HepG2 (cell line): Measurements from ENCODE around the gene CTDSP2. TPM values are rescaled to one million over a fixed set of nuclear protein-coding genes. Genes with fewer than 3 reads are reported as not detected.
"Not testable (repeated sequence)": the region's sequence is repeated elsewhere in the genome, so short reads cannot be mapped to it uniquely, and the experiment has no call there.

ENCODE experiments used
- ATAC-seq: fragments of 200-7000 bp; cut with Tn5 transposase; 3 replicates; pipeline ENCODE4 v1.9.1; 2020; ENCODE audit warnings: mild to moderate bottlenecking, moderate library complexity
- BruUV-seq: library from RNA; stranded (reverse); fragments of 400-500 nt; replicated peaks from 2 replicates; lab custom pipeline; 2021; lab: Mats Ljungman, UMichigan
- CTCF ChIA-PET: fragments of 300-600 bp; formaldehyde crosslinking; extraction: SDS; loops from one replicate; lab custom pipeline; 2021; ENCODE audit warnings: low total read pairs, inconsistent platforms, low intra/inter-chr PET ratio; lab: Yijun Ruan, JAX
- POLR2A ChIA-PET: fragments of 350-600 bp; sonication (Branson Sonifier 250); formaldehyde crosslinking; loops from one replicate; lab custom pipeline; 2020; ENCODE audit warnings: antibody characterized with exemption, inconsistent platforms; lab: Yijun Ruan, JAX
- DNase-seq: peaks from one replicate; pipeline ENCODE4 v3.0.0-alpha.2; 2015; ENCODE audit warnings: low spot score
- FAIRE-seq: peaks from 3 replicates; lab custom pipeline; 2011; peaks lifted over from hg19 to GRCh38; lab: Jason Lieb, UNC
- H2AFZ ChIP-seq: one replicate; pipeline ENCODE4 v1.6.1; 2011; ENCODE audit warnings: low read length, inconsistent platforms
- H3K27ac ChIP-seq: fragments of 300-600 bp; 3 replicates; pipeline ENCODE4 v1.8.0; 2011; ENCODE audit warnings: mixed run types, mild to moderate bottlenecking, mixed read lengths, low read length, inconsistent platforms; ENCODE audit not compliant: insufficient read depth; ENCODE audit errors: extremely low read length
- H3K27me3 ChIP-seq, 2 experiments: fragments of 200-600 bp in 1 of 2; 2 replicates in 1 of 2; 3 replicates in 1 of 2; pipeline versions ENCODE4 v1.6.0 to v1.8.0; 2011; ENCODE audit warnings: low read length in 2 of 2, mild to moderate bottlenecking in 2 of 2, moderate library complexity in 2 of 2, inconsistent platforms in 1 of 2; ENCODE audit not compliant: insufficient read depth in 2 of 2, control insufficient read depth in 1 of 2
- H3K36me3 ChIP-seq, 2 experiments: fragments of 200-600 bp in 1 of 2; replicated peaks in 1 of 2; 2 replicates in 1 of 2; 3 replicates in 1 of 2; pipeline versions ENCODE4 v1.5.1 to v1.8.0; 2011; ENCODE audit warnings: low read length in 2 of 2, inconsistent platforms in 1 of 2; ENCODE audit not compliant: insufficient read depth in 2 of 2, control insufficient read depth in 1 of 2
- H3K4me1 ChIP-seq: 2 replicates; pipeline ENCODE4 v1.5.1; 2012; ENCODE audit warnings: low read length, inconsistent platforms; ENCODE audit not compliant: insufficient read depth
- H3K4me2 ChIP-seq: 2 replicates; pipeline ENCODE4 v1.6.0; 2011; ENCODE audit warnings: low read depth, low read length, inconsistent platforms
- H3K4me3 ChIP-seq, 3 experiments: fragments of 200-600 bp in 1 of 3; sonication (generic), shearing (Covaris generic) in 1 of 3; replicated peaks in 1 of 3; 2 replicates each; pipeline ENCODE4 v1.5.1; 2011 to 2016; ENCODE audit warnings: low read length in 3 of 3, inconsistent platforms in 2 of 3, low read depth in 2 of 3, mild to moderate bottlenecking in 2 of 3, control low read depth in 1 of 3, mixed read lengths in 1 of 3; ENCODE audit not compliant: insufficient read depth in 1 of 3
- H3K79me2 ChIP-seq: one replicate; pipeline ENCODE4 v1.6.1; 2011; ENCODE audit warnings: low read length, inconsistent platforms; ENCODE audit not compliant: insufficient read depth
- H3K9ac ChIP-seq: 2 replicates; pipeline ENCODE4 v1.6.0; 2011; ENCODE audit warnings: mild to moderate bottlenecking, low read depth, low read length, inconsistent platforms; ENCODE audit not compliant: insufficient read depth
- H3K9me3 ChIP-seq: 2 replicates; pipeline ENCODE4 v1.5.1; 2012; ENCODE audit warnings: mild to moderate bottlenecking, low read length
- H4K20me1 ChIP-seq: 2 replicates; pipeline ENCODE4 v1.6.0; 2011; ENCODE audit warnings: inconsistent platforms, mild to moderate bottlenecking, low read length, moderate library complexity; ENCODE audit not compliant: insufficient read depth
- AGO2 ChIP-seq: fragments of 200-400 bp; formaldehyde crosslinking; optimal IDR thresholded peaks from 2 replicates; pipeline ENCODE3; 2017; ENCODE audit warnings: mild to moderate bottlenecking, low read depth, low read length, moderate library complexity
- JUNB ChIP-seq: sonication (generic); formaldehyde crosslinking; IDR thresholded peaks from 2 replicates; pipeline ENCODE4 v1.8.0; 2022; ENCODE audit warnings: missing genetic modification reagents, mild to moderate bottlenecking, borderline replicate concordance
- KMT2A ChIP-seq: sonication (generic); formaldehyde crosslinking; IDR thresholded peaks from 2 replicates; pipeline ENCODE4 v1.4.0; 2020; ENCODE audit warnings: missing genetic modification reagents
- MTA3 ChIP-seq: sonication (generic); formaldehyde crosslinking; IDR thresholded peaks from 2 replicates; pipeline ENCODE4 v1.4.0; 2020; ENCODE audit warnings: missing genetic modification reagents
- MZF1 ChIP-seq: sonication (generic); formaldehyde crosslinking; IDR thresholded peaks from 2 replicates; pipeline ENCODE4 v1.8.1; 2023; ENCODE audit warnings: mild to moderate bottlenecking, missing genetic modification reagents, borderline replicate concordance
- NFKB2 ChIP-seq: sonication (generic); formaldehyde crosslinking; IDR thresholded peaks from 2 replicates; pipeline ENCODE4 v1.4.0; 2020; ENCODE audit warnings: missing genetic modification reagents, borderline replicate concordance
- NKX3-1 ChIP-seq: sonication (generic); formaldehyde crosslinking; IDR thresholded peaks from 2 replicates; pipeline ENCODE4 v1.5.0; 2020; ENCODE audit warnings: missing genetic modification reagents
- RARA ChIP-seq: IDR thresholded peaks from 2 replicates; pipeline ENCODE4 v1.6.1; 2016; ENCODE audit warnings: missing genetic modification reagents, missing compliant biosample characterization
- SRSF9 ChIP-seq: fragments of 200-400 bp; formaldehyde crosslinking; IDR thresholded peaks from 2 replicates; pipeline ENCODE4 v1.6.1; 2018; ENCODE audit warnings: borderline replicate concordance, mild to moderate bottlenecking, low read depth, low read length; ENCODE audit not compliant: insufficient read depth, poor library complexity, severe bottlenecking
- ZNF224 ChIP-seq: sonication (generic); formaldehyde crosslinking; IDR thresholded peaks from 2 replicates; pipeline ENCODE4 v1.5.0; 2020; ENCODE audit warnings: mild to moderate bottlenecking, missing genetic modification reagents
- ZNF451 ChIP-seq: sonication (generic); formaldehyde crosslinking; IDR thresholded peaks from 2 replicates; pipeline ENCODE4 v1.5.0; 2020; ENCODE audit warnings: mild to moderate bottlenecking, missing genetic modification reagents
- ZNF687 ChIP-seq: sonication (generic); formaldehyde crosslinking; IDR thresholded peaks from 2 replicates; pipeline ENCODE4 v1.5.1; 2020; ENCODE audit warnings: mild to moderate bottlenecking, missing genetic modification reagents, moderate library complexity
- WGBS: methylation state at CpG from one replicate; pipeline ENCODE4 v1.1.6; 2017; ENCODE audit warnings: low lambda C conversion rate; 5-methylcytosine and 5-hydroxymethylcytosine counted together
- in situ Hi-C: cut with HindIII; loops from 2 replicates; pipeline ENCODE4 v1.10.0; 2017; ENCODE audit warnings: low pct_unique_long_range_greater_than_20kb; ENCODE audit not compliant: extremely low pct_ligation_motif_present
- intact Hi-C: fragments of 100-400 bp; cut with micrococcal nuclease; formaldehyde crosslinking; loops from one replicate; pipeline ENCODE4 v1.10.0; 2022; ENCODE audit not compliant: unreplicated experiment
- polyA plus RNA-seq, 8 experiments: library from polyadenylated mRNA; depleted of rRNA in 3 of 8; stranded (reverse) in 7 of 8; unstranded in 1 of 8; fragments of >200 nt; fragmentation: Illumina TruSeq in 4 of 8; extraction: Trizol in 4 of 8; gene quantifications; 2 replicates each; pipeline versions ENCODE4 v1.2.1 to v1.2.3, GENCODE V29; 2011 to 2016; ENCODE audit warnings: low read depth in 4 of 8, missing spikeins in 1 of 8, mixed read lengths in 1 of 8; ENCODE audit not compliant: insufficient read depth in 1 of 8
- total RNA-seq, 5 experiments: library from RNA; depleted of rRNA; stranded (reverse); fragments of >200 nt; fragmentation: Illumina TruSeq; extraction: Trizol; gene quantifications; 2 replicates each; pipeline ENCODE4 v1.2.3, GENCODE V29; 2016; ENCODE audit warnings: low read depth in 1 of 5

Gene CTDSP2
- total and polyA plus RNA-seq, 2 of the 13 experiments (the other 11 are each of a cell fraction or from before 2014, with no cell fraction given): 38.1 to 82.5 TPM

GRCh38 chr12:57774634-57775033, 71.9 kb downstream of the CTDSP2 start:
- in situ Hi-C loops, H3K9ac ChIP-seq, ATAC-seq, H3K36me3 ChIP-seq, H3K27ac ChIP-seq, H4K20me1 ChIP-seq, DNase-seq, CTCF ChIA-PET, H3K4me3 ChIP-seq, BruUV-seq, H3K4me2 ChIP-seq, FAIRE-seq, H2AFZ ChIP-seq, H3K27me3 ChIP-seq, H3K9me3 ChIP-seq: not testable (repeated sequence)
- intact Hi-C loops: loop anchor here (5.0 kb wide), 1 partner anchor 68 kb away; no protein-coding TSS in a partner anchor
- WGBS: 98% methylated on average over 11 of the region's 11 CpGs
- Histone ChIP-seq H3K79me2 (peaks cover 17% of the 10 kb centered on the region), H3K4me1 (peaks cover 23% of the 10 kb centered on the region)
- POLR2A ChIA-PET: interaction anchor here (0.7 kb wide), 1 partner anchor 11 kb away, joined by 3 read pairs; no protein-coding TSS in a partner anchor

GRCh38 chr12:57772429-57773322, 73.9 kb downstream of the CTDSP2 start, which contains the start of gene EEF1AKMT3:
Gene EEF1AKMT3, plus strand, starts transcription at chr12:57772614. Its CDS starts 111 bp downstream, at chr12:57772725.
- intact Hi-C loops: loop anchor here (1.0 to 5.0 kb wide), 2 partner anchors 10 to 70 kb away; partner anchors contain the start of gene TSFM
- ChIA-PET CTCF (no interaction called here), POLR2A (interaction anchor here (0.6 to 1.8 kb wide), 24 partner anchors 9 to 1082 kb away, joined by 3 to 15 read pairs (median 4); partner anchors contain the start of genes ARHGEF25, ATP23, CDK4 and CTDSP2)
- Histone ChIP-seq H3K27ac (peak within 1 kb of the TSS; percentile 97), H3K9ac (peak within 1 kb of the TSS; percentile 94), H3K9me3 (no peaks in the 10 kb centered on the region), H2AFZ (peak within 1 kb of the TSS; percentile 62), H3K27me3 (no peaks in the 10 kb centered on the region; a peak in 1 of 5 replicates), H3K4me2 (peak within 1 kb of the TSS; percentile 96), H3K4me1 (peaks cover 23% of the 10 kb centered on the region), H3K36me3 (peaks cover 18% of the 10 kb centered on the region in 2 experiments), H4K20me1 (no peaks in the 10 kb centered on the region), H3K4me3 (peak within 1 kb of the TSS; percentile 77 to 89 (median 78)), H3K79me2 (peaks cover 17% of the 10 kb centered on the region)
- FAIRE-seq (no peak), ATAC-seq (peak; percentile 63), DNase-seq (peak; percentile 35)
- in situ Hi-C loops: no loop called here
- TSS peak; percentile 66 for BruUV-seq
- 10% methylated on average over 31 of the region's 67 CpGs for WGBS
- peak; percentile 38 for TF ChIP-seq AGO2
- peak; percentile 1; the same call in 1 of the 2 replicates for TF ChIP-seq ZNF224 (CRISPR knock-in tag)
- no peak for TF ChIP-seq RARA (CRISPR knock-in tag)
- TF ChIP-seq ZNF687 (CRISPR knock-in tag): peak; percentile 90
- no peak for TF ChIP-seq MTA3 (CRISPR knock-in tag)
- TF ChIP-seq NKX3-1 (CRISPR knock-in tag): no peak
- TF ChIP-seq SRSF9: no peak
- 0 out of 2 replicates have a peak, but pooled peaks have one; percentile 6 for TF ChIP-seq KMT2A
- TF ChIP-seq MZF1 (CRISPR knock-in tag): 0 out of 2 replicates have a peak, but pooled peaks have one; percentile 91
- peak; percentile 68; the same call in 1 of the 2 replicates for TF ChIP-seq NFKB2
- TF ChIP-seq ZNF451 (CRISPR knock-in tag): no peak
- TF ChIP-seq JUNB (CRISPR knock-in tag): no peak
